GM12872 (cell line): ENCODE data around the gene GLB1L.

ENCODE experiments used
- CTCF ChIP-seq: IDR thresholded peaks from 3 replicates; pipeline ENCODE4 v1.5.1; 2011; ENCODE audit warnings: low read depth, mild to moderate bottlenecking, low read length, moderate library complexity; ENCODE audit not compliant: insufficient read depth

The GLB1L gene

GRCh38 chr2:219290381-219291171, 45.3 kb upstream of the GLB1L start:
- TF ChIP-seq CTCF, result no peak

- no peak for TF ChIP-seq CTCF
Observed at GRCh38 chr2:219289537-219290361, 44.5 kb upstream of the GLB1L start.

GRCh38 chr2:219289195-219289536, 43.9 kb upstream of the GLB1L start:
- no peak for TF ChIP-seq CTCF

- TF ChIP-seq CTCF, result no peak
Observed at GRCh38 chr2:219287580-219288265, 42.5 kb upstream of the GLB1L start.

GRCh38 chr2:219286436-219287115, 41.3 kb upstream of the GLB1L start:
- TF ChIP-seq CTCF, result no peak

GRCh38 chr2:219285894-219286425, 40.7 kb upstream of the GLB1L start:
- no peak for TF ChIP-seq CTCF
